ENCODE results near the gene YBX2.

The YBX2 gene

GRCh38 chr17:7241783-7242716 lies 52.4 kb downstream of the YBX2 start, which contains the start of gene GABARAP:
Gene GABARAP (minus strand): TSS chr17:7242449. CDS start chr17:7242330, 119 bp downstream.
- DNase-seq, result peak; percentile 62

GRCh38 chr17:7241090-7241733 lies 53.2 kb downstream of the YBX2 start:
- DNase-seq, result no peak

- DNase-seq, result no peak
Observed at GRCh38 chr17:7240375-7240774, 54.1 kb downstream of the YBX2 start.

- peak; percentile 93 for DNase-seq
Observed at GRCh38 chr17:7239091-7240027, 55.1 kb downstream of the YBX2 start, which contains the start of gene PHF23. Gene PHF23 (minus strand): TSS chr17:7239457. CDS start chr17:7239279, 178 bp downstream.

DNA sequence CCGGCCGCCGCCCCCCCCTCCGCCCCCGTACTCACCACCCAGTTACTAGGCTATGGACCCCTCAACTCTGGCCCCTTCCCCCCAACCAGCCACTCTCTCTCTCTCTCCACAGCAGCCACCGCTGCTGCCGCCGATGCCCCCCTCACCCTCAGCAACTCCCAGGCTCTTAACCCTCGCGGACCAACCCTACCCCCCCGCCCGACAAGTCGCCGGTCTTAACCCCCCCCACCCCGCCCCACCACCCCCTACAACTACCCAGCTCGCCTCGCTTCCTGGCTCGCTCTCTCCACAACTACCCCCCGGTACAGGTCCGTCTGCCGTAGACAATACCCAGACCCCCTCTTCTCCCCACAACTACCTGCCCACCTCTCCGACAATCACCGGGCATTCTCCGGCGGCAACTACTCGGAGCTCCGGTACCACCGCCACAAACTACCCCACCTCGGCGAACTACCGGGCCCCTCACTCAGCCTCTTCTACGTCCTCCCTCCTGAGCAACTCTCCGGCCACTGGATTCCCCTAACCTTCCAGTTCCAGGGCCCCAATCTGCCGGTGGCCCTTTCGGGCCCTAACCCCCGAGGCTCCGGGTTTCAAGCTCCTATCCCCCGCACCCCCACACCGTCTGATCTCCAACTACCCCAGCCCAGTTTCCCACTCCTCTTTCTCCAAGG lies 55.9 kb downstream of the YBX2 start:
- DNase-seq, result no peak
